HepG2 (cell line): ENCODE measurements around the gene KAT2A. TPM values are rescaled to one million over a fixed set of nuclear protein-coding genes. Genes with fewer than 3 reads are reported as not detected.

Experiments
- ARID3A ChIP-seq: IDR thresholded peaks from 2 replicates; pipeline ENCODE4 v1.6.1; 2012; ENCODE audit warnings: low read depth, low read length, improper control_type of control experiment
- BHLHE40 ChIP-seq: IDR thresholded peaks from 2 replicates; pipeline ENCODE4 v1.6.1; 2011; ENCODE audit warnings: low read length, improper control_type of control experiment
- DR1 ChIP-seq: sonication (generic); formaldehyde crosslinking; IDR thresholded peaks from 2 replicates; pipeline ENCODE4 v1.8.0; 2021; ENCODE audit warnings: mild to moderate bottlenecking, missing genetic modification reagents, inconsistent platforms
- HES4 ChIP-seq: sonication (generic); formaldehyde crosslinking; IDR thresholded peaks from 2 replicates; pipeline ENCODE4 v1.9.0; 2021; ENCODE audit warnings: mild to moderate bottlenecking, missing genetic modification reagents, borderline replicate concordance
- HNRNPL ChIP-seq: fragments of 200-400 bp; formaldehyde crosslinking; IDR thresholded peaks from 2 replicates; pipeline ENCODE4 v1.6.1; 2017; ENCODE audit warnings: mild to moderate bottlenecking, low read depth, low read length
- HOXA5 ChIP-seq: sonication (generic); formaldehyde crosslinking; IDR thresholded peaks from 2 replicates; pipeline ENCODE4 v1.4.0; 2020; ENCODE audit warnings: missing genetic modification reagents
- MLX ChIP-seq: IDR thresholded peaks from 2 replicates; pipeline ENCODE4 v1.6.1; 2016
- MXD4 ChIP-seq: IDR thresholded peaks from 2 replicates; pipeline ENCODE4 v1.6.1; 2016; ENCODE audit warnings: mild to moderate bottlenecking, missing biosample characterization, missing genetic modification reagents
- RAD21 ChIP-seq: fragments of 450-650 bp; formaldehyde crosslinking; IDR thresholded peaks from 2 replicates; pipeline ENCODE4 v1.5.0; 2020; ENCODE audit warnings: mild to moderate bottlenecking
- ZNF350 ChIP-seq: sonication (generic); formaldehyde crosslinking; IDR thresholded peaks from 2 replicates; pipeline ENCODE4 v1.4.0; 2020; ENCODE audit warnings: mild to moderate bottlenecking, low read depth, missing genetic modification reagents, borderline replicate concordance
- ZNF496 ChIP-seq: sonication (generic); formaldehyde crosslinking; IDR thresholded peaks from 2 replicates; pipeline ENCODE4 v1.8.1; 2023; ENCODE audit warnings: mild to moderate bottlenecking, moderate library complexity, missing genetic modification reagents; ENCODE audit not compliant: insufficient replicate concordance
- ZNF720 ChIP-seq: sonication (generic); formaldehyde crosslinking; IDR thresholded peaks from 2 replicates; pipeline ENCODE4 v1.4.0; 2020; ENCODE audit warnings: missing genetic modification reagents
- ZNF839 ChIP-seq: sonication (generic); formaldehyde crosslinking; IDR thresholded peaks from 2 replicates; pipeline ENCODE4 v1.4.0; 2020; ENCODE audit warnings: missing genetic modification reagents, mild to moderate bottlenecking, borderline replicate concordance
- ZZZ3 ChIP-seq: sonication (generic); formaldehyde crosslinking; IDR thresholded peaks from 2 replicates; pipeline ENCODE4 v1.4.0; 2020; ENCODE audit warnings: missing genetic modification reagents, mild to moderate bottlenecking, borderline replicate concordance
- polyA plus RNA-seq, 8 experiments: library from polyadenylated mRNA; depleted of rRNA in 3 of 8; stranded (reverse) in 7 of 8; unstranded in 1 of 8; fragments of >200 nt; fragmentation: Illumina TruSeq in 4 of 8; extraction: Trizol in 4 of 8; gene quantifications; 2 replicates each; pipeline versions ENCODE4 v1.2.1 to v1.2.3, GENCODE V29; 2011 to 2016; ENCODE audit warnings: low read depth in 4 of 8, missing spikeins in 1 of 8, mixed read lengths in 1 of 8; ENCODE audit not compliant: insufficient read depth in 1 of 8
- total RNA-seq, 5 experiments: library from RNA; depleted of rRNA; stranded (reverse); fragments of >200 nt; fragmentation: Illumina TruSeq; extraction: Trizol; gene quantifications; 2 replicates each; pipeline ENCODE4 v1.2.3, GENCODE V29; 2016; ENCODE audit warnings: low read depth in 1 of 5
- TF ChIP-seq, protein P1 (sequence below), 2 experiments: sonication (generic) in 1 of 2; formaldehyde crosslinking in 1 of 2; IDR thresholded peaks; 2 replicates each; pipeline versions ENCODE4 v1.4.0 to v1.6.1; 2018 to 2020; ENCODE audit warnings: missing genetic modification reagents in 2 of 2, borderline replicate concordance in 1 of 2, low read depth in 1 of 2, mild to moderate bottlenecking in 1 of 2, missing biosample characterization in 1 of 2
- TF ChIP-seq, protein P2 (sequence below): sonication (generic); formaldehyde crosslinking; IDR thresholded peaks from 2 replicates; pipeline ENCODE4 v1.4.0; 2020; ENCODE audit warnings: missing genetic modification reagents, borderline replicate concordance

The KAT2A gene
- total and polyA plus RNA-seq, 2 of the 13 experiments (the other 11 are each of a cell fraction or from before 2014, with no cell fraction given) = 29.1 to 90.4 TPM

GRCh38 chr17:42067371-42068091, 53.6 kb downstream of the KAT2A start (continued):
- TF ChIP-seq, protein P1, sequence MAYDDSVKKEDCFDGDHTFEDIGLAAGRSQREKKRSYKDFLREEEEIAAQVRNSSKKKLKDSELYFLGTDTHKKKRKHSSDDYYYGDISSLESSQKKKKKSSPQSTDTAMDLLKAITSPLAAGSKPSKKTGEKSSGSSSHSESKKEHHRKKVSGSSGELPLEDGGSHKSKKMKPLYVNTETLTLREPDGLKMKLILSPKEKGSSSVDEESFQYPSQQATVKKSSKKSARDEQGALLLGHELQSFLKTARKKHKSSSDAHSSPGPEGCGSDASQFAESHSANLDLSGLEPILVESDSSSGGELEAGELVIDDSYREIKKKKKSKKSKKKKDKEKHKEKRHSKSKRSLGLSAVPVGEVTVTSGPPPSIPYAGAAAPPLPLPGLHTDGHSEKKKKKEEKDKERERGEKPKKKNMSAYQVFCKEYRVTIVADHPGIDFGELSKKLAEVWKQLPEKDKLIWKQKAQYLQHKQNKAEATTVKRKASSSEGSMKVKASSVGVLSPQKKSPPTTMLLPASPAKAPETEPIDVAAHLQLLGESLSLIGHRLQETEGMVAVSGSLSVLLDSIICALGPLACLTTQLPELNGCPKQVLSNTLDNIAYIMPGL (CRISPR knock-in tag; IDR thresholded peaks at IDR 0.05; ENCODE audit: borderline replicate concordance in 1 of 2, low read depth in 1 of 2) = peak; percentile 64 to 89; a peak in 3 of 4 replicates
- TF ChIP-seq RAD21 (CRISPR knock-in tag) (peak; percentile 96), HES4 (CRISPR knock-in tag) (no peak), ZNF720 (CRISPR knock-in tag) (no peak), MXD4 (CRISPR knock-in tag) (no peak), HNRNPL (0 out of 2 replicates have a peak, but pooled peaks have one; percentile 62), ARID3A (0 out of 2 replicates have a peak, but pooled peaks have one; percentile 15), ZNF839 (CRISPR knock-in tag) (no peak), DR1 (CRISPR knock-in tag) (no peak), ZNF496 (CRISPR knock-in tag) (no peak), HOXA5 (CRISPR knock-in tag) (no peak), MLX (CRISPR knock-in tag) (no peak), ZZZ3 (CRISPR knock-in tag) (no peak), ZNF350 (peak; percentile 39; the same call in 1 of the 2 replicates), BHLHE40 (0 out of 2 replicates have a peak, but pooled peaks have one; percentile 39)
- TF ChIP-seq, protein P2, sequence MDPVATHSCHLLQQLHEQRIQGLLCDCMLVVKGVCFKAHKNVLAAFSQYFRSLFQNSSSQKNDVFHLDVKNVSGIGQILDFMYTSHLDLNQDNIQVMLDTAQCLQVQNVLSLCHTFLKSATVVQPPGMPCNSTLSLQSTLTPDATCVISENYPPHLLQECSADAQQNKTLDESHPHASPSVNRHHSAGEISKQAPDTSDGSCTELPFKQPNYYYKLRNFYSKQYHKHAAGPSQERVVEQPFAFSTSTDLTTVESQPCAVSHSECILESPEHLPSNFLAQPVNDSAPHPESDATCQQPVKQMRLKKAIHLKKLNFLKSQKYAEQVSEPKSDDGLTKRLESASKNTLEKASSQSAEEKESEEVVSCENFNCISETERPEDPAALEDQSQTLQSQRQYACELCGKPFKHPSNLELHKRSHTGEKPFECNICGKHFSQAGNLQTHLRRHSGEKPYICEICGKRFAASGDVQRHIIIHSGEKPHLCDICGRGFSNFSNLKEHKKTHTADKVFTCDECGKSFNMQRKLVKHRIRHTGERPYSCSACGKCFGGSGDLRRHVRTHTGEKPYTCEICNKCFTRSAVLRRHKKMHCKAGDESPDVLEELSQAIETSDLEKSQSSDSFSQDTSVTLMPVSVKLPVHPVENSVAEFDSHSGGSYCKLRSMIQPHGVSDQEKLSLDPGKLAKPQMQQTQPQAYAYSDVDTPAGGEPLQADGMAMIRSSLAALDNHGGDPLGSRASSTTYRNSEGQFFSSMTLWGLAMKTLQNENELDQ (CRISPR knock-in tag) = no peak
